ENCODE data around the gene TLK2.
"Not testable (repeated sequence)": the region's sequence is repeated elsewhere in the genome, so short reads cannot be mapped to it uniquely, and the experiment has no call there.

The TLK2 gene

DNA sequence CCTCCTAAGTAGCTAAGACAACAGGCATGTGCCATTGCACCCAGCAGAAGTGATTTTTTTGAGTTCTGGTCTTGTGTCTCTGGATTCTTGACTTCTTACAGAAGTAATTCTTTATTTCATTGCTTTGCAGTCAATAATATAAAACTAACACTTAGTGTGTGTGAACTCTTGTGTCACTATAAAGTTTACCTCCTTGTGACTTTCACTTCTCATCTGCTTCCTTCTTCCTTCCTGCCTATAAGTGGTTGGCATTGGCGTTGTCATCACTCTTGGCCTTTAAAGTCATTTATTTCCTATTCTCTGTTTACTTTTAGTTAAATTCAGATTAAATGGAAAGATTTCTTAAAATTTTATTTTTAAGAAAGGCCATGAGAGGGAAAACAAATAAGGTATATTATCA is 12.4 kb downstream of the TLK2 start:
- not testable (repeated sequence) for DNase-seq (ENCODE audit: low spot score)

DNA sequence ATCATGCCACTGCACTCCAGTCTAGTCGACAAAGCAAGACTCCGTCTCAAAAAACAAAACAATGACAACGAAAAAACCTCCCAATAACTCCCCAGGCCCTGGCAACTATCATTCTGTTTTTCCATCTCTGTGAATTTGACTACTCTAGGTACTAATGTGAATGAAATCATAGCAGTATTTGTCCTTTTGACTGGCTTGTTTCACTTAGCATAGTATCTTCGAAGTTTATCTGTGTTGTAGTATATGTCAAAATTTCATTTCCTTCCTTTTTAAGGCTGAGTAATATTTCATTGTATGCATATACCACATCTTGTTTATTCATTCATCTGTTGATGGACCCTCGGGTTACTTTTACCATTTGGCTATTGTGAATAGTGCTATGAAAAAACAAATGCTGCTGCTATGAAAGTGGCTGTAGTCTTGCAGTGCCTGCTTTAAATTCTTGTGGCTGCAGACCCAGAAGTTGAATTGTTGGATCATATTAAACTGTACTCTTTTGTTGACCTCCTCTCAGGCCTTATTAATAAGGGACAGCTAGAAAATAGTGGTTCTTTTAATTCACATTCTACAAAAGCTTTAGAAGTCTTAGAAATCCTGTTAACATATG is 14.5 kb downstream of the TLK2 start:
- DNase-seq (ENCODE audit: low spot score): not testable (repeated sequence)

DNA sequence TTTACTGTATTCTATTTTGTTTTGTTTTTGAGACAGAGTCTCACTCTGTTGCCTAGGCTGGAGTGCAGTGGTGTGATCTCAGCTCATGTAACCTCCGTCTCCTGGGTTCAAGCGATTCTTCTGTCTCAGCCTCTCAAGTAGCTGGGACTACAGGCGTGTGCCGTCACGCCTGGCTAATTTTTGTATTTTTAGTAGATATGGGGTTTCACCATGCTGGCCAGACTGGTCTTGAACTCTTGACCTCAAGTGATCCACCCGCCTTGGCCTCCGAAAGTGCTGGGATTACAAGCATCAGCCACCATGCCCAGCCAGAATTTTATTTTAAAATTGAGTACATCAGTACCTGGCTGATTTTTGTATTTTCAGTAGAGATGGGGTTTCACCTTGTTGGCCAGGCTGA is 15.4 kb downstream of the TLK2 start:
- not testable (repeated sequence) for DNase-seq (ENCODE audit: low spot score)

DNA sequence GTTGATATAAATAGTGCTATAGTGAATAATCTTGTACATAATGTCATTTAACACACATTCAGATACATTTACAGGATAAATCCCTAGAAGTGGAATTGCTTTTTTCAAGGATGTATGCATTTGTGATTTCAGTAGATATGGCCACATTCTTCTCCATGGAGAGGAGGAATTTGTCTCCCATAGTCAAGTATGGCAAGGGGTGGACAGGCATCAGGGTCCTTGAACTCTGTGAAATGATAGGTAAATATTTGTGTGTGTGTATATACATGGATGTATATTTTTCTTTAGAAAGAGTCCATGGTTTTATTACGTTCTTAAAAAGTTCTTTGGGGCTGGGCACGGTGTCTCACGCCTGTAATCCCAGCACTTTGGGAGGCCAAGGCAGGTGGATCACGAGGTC is 17.7 kb downstream of the TLK2 start:
- DNase-seq (ENCODE audit: low spot score): not testable (repeated sequence)

DNA sequence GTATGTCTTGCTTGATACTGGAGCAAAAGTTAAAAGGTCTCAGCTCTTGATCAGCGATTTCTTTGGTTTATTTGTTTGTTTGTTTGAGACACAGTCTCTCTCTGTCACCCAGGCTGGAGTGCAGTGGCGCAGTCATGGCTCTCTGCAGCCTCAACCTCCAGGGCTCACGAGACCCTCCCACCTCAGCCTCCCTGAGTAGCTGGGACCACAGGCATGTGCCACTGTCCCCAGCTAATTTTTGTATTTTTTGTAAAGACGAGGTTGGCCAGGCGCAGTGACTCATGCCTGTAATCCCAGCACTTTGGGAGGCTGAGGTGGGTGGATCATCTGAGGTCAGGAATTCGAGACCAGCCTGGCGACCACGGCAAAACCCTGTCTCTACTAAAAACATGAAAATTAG is 20.2 kb downstream of the TLK2 start:
- DNase-seq (ENCODE audit: low spot score): not testable (repeated sequence)

DNA sequence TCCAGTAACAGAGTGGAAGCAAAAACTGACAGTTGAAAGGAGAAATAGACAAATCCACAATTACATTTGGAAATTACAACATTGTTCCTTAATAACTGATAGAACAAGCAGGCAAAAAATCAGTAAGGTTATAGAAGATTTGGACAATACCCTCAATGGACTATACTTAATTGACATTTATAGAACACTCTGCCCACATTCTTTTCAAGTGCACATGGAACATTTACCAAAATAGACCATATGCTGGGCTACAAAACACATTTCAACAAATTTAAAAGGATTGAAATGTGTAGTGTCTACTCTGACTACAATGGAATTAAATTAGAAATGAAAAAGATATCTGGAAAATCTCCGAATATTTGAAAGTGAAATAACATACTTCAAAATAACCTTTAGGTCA is 21.8 kb downstream of the TLK2 start:
- DNase-seq (ENCODE audit: low spot score): not testable (repeated sequence)

DNA sequence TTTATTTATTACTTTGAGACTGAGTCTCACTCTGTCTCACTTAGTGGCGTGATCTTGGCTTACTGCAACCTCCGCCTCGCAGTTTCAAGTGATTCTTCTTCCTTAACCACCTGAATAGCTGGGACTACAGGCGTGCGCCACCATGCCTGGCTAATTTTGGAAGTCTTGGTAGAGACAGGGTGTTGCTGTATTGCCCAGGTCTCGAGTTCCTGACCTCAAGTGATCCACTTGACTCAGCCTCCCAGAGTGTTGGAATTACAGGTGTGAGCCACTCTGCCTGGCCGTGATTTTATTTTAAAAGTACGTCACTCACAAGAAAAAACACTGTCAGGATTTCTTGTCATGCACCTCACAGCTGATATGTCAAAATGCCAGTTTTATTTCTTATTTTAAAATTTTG is 26.2 kb downstream of the TLK2 start:
- DNase-seq (ENCODE audit: low spot score): not testable (repeated sequence)

DNA sequence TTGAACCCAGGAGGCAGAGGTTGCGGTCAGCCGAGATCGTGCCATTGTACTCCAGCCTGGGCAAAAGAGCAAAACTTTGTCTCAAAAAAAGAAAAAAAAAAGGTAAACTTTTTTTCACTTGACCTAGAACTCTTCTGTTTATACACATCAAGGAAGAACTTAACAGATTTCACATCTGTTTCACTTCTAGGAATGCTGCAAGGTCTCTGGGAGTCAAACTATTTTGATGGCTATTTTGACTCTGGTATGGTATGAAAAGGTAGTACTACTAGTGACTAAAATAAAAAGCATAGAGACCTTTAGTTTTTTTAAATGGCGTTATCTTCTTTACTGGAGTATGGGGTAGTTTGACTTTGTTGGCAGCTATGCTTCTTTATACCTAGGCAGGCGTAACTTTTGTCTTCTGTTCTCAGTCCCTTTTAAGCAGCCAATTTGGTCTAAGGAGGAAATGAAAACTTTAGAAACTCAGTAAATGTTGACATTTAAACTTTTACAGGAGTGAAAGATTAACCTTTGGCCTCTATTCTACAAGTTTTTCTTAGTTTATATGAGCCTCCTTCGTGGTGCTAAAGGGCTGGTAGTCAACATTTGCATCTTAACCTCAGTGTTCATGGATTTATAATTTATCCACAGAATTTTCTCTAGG is 28.7 kb downstream of the TLK2 start:
- DNase-seq (ENCODE audit: low spot score): not testable (repeated sequence)

DNA sequence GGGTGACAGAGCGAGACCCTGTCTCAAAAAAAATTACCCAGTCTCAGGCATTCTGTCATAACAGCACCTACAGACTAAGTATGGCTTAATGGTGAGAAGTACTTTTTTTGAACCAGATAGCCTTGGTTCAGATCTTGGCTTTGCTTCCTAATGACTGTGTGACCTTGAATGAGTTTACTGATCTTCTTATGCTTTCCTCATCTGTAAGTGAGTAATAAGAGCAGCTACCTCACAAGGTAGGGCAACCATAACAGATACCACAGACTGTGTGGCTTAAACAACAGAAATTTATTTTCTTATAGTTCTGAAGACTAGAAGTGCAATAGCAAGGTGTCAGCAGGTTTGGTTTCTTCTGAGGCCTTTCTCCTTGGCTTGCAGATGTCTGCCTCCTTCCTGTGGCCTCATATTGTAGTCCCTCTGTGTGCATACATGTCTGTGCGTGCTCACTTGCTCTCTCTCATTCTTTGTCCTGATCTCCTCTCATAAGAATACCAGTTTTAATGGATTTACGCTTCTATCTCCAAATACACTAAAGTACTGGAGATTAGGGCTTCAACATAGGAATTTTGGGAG is 31.7 kb downstream of the TLK2 start:
- DNase-seq (ENCODE audit: low spot score): not testable (repeated sequence)

DNA sequence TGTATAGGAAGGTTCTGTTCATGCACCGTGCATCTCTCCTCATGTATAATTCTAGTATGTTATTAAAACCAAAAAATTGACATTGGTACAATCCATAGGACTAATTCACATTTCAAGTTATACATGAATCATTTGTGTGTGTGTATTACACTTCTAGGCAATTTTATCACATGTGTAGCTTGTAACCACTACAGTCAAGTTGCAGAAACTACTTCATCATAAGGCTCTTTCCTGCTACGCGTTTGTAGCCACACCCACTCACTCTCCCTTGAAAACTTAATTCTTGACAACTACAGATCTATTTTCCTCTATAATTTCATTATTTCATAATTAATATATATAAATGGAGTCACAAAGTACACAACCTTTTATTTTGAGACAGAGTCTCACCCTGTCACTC is 32.4 kb downstream of the TLK2 start:
- not testable (repeated sequence) for DNase-seq (ENCODE audit: low spot score)

DNA sequence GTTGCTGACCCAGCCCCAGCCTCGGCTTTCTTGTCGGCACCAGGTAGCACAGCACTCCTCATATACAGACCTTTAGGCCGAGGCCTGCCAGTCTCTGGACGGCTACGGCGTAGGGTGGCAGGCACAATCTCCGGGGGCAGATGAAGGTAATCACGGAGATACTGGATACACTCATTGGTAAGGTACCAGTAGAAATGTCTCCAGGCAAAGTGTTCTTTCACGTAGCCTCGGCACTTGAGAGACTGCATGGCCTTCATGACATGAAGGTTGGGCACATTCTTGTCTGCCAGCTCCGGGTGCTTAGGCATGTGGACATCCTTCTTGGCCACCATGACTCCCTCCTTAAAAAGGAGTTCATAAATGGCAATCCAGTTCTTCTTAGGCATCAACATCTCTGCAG is 37.8 kb downstream of the TLK2 start:
- not testable (repeated sequence) for DNase-seq (ENCODE audit: low spot score)

DNA sequence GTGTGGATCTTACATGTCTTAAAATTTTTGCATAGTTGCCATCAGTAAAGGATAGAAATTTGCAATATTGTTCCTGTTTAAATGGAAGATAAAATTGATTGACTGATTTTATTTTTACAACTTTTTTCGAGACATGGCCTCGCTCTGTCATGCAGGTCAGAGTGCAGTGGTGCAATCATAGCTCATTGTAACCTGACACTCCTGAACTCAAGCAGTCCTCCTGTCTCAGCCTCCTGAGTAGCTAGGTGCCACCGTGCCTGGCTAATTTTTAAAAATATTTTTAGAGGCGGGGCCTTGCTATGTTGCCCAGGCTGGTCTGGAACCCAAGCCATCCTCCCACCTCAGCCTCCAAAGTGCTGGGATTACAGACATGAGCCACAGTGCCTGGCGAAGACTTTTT is 42.7 kb downstream of the TLK2 start:
- not testable (repeated sequence) for DNase-seq (ENCODE audit: low spot score)

DNA sequence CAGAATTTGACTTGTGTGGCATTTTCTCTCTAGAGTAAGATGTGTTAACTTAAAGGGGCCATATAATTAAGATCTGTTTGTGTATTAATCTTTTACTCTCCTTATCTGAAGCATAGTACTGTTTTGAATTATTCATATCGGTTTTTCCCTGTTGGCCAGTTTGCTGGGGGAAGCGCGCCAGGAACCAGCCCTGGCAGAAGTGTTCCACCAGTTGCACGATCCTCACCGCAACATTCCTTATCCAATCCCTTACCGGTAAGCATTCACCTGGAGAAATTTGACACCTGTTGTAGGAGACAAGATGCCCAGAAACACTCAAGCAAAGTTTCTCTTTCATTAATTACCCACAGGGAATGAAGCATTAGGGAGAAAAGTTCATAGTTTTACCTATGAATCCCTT is 45.5 kb downstream of the TLK2 start:
- DNase-seq (ENCODE audit: low spot score): not testable (repeated sequence)

DNA sequence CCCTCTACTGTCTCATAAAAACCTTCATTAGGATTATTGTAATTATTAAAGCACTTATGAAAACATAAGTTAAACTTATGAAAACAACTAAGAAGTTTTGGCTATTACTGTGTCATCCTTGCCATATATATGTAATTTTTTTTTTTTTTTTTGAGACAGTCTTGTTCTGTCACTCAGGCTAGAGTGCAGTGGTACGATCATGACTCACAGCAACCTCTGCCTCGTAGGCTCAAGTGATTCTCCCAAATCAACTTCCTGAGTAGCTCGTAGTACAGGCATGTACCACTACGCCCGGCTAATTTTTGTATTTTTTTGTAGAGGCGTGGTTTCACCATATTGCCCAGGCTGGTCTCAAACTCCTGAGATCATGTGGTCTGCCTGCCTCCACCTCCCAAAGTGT is 46.7 kb downstream of the TLK2 start:
- peak; percentile 27 for DNase-seq (ENCODE audit: low spot score)

DNA sequence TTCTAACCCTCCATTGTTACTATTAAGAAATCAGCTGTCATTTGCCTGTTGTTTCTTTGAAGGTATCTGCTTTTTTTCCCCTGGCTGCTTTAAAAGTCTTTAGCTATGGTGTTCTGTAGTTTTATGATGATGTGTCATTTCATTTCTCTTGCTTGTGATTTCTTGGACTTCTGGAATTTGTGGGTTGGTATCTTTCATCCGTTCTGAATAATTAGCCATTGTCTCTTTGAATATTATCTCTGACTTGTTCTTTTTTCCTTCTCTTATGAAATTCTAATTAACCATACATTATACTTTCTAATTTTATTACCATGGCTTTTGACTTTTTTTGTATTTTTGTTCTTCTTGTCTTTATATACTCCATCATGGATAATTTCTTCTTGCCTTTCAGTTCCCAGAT is 52.3 kb downstream of the TLK2 start:
- not testable (repeated sequence) for DNase-seq (ENCODE audit: low spot score)

DNA sequence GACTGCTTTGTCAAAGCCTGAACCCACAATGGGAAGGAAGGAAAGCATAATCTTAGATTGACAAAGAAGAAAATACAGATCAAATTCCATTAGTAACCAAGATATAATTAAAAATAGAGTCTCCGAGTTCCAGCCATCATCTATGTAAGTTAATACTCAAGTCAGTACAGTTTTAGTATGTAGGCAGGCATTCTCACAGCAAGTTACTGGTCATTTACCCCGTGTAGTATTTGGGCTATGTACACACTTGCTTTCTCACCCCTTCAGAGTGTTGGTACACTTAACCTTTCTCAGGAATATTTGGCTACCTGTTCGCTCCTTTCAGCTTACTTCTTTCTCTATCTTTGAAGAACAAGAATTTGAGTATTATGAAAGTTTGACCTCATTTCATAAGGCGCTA is 57.9 kb downstream of the TLK2 start:
- DNase-seq (ENCODE audit: low spot score): not testable (repeated sequence)

DNA sequence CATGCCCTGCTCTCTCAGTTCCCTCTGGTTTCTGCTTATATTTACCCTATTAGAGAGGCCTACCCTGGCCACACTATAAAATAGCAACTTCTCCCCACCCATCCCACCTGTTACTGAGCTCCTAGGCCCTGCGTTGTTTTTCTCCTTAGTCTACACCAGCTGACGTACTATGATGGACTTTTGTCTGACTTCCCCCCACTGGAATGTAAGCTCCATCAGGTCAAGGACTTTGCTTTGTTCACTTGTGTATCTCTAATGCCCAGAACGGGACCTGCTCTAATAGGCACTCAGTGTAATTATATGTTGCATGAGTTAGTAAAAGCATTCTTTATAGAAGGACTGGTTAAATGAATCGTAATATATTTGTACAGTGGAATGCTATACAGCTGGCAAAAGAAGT is 62.4 kb downstream of the TLK2 start:
- not testable (repeated sequence) for DNase-seq (ENCODE audit: low spot score)

DNA sequence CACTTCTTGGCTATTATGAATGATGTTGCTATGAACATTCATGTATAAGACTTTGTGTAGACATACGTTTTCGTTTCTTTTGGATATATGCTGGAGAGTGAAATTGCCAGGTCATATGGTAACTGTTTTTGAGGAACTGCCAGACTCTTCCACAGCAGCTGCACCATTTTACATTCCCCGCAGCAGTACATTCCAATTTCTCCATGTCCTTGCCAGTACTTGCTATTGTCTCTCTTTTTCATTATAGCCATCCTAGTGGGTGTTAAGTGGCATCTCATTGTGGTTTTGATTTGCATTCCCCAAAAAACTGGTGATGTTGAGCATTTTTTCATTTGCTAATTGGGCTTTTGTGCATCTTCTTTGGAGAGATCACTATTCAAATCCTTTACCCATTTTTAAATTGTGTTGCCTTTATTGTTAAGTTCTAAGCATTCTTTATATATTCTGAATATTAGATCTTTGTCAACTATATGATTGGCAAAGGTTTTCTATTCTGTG is 64.7 kb downstream of the TLK2 start:
- DNase-seq (ENCODE audit: low spot score): not testable (repeated sequence)

DNA sequence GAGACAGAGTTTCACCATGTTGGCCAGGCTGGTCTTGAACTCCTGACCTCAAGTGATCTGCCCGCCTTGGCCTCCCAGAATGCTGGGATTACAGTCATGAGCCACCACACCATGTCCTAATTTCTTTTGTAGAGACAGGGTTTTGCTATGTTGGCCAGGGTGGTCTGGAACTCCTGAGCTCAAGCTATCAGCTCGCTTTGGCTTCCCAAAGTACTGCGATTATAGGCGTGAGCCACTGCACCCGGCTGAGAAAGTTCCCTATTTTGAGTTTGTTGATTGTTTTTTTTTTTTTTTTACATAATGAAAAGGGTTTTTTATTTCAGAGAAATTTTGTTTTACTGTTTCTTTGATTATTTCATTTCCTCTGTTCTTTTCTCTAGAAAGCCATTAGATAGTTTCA is 67.4 kb downstream of the TLK2 start:
- DNase-seq (ENCODE audit: low spot score): not testable (repeated sequence)

DNA sequence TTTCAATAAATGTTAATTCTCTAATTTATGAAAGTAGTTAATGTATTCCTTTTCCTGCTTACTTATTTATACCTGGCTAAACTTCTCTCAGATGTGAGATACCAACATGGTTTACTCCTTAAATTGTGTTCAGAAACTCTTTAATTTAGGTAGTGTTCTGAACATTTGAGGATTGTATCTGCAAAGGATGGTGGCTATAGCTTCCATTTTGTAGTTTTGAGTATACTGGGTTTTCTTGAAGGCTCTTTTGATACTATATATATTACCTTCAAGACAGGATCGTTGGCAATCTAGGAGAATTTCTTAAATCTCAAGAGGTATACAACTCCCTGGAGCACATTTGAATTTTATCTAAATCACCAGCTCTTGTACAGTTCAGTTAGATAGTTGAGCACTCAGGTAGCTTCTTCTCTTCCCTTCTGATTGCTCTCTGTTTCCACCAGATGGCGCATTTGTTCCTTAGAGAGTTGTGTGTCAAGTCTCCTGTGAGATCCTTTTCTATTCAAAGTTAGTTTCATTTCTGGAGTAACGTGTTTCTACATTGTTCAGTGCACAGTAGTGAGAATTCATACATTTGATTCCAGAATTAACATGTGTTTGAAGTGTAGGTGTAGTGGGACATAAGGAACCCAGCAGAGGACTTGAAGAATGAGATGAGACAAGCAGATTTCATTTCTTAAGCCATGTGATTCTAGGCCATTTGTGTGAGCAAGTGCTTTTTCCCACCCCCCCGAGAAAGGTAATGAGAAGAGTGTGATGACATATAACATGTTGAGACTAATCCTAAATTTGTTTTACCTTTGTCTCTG is 74.4 kb downstream of the TLK2 start:
- peak; percentile 62 for DNase-seq (ENCODE audit: low spot score)

DNA sequence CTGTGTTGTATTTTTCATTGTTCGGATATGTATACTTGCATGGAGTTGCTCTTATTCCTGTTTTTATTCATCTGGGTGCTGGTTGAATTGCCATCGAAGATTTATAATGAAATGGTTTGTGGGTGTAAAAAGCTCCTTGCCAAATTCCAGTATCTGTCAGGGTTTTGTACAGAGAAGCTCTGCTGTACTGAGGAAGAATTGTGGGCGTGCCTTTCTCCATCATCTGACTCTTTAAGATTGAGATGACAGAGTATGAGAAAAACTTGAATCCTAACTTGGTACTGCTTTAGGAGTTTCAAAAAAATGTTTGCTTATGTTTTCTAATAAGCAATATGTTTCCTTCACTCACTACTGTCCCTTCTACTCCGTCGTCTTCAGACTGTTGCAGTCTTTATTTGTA is 78.9 kb downstream of the TLK2 start:
- DNase-seq (ENCODE audit: low spot score): not testable (repeated sequence)

DNA sequence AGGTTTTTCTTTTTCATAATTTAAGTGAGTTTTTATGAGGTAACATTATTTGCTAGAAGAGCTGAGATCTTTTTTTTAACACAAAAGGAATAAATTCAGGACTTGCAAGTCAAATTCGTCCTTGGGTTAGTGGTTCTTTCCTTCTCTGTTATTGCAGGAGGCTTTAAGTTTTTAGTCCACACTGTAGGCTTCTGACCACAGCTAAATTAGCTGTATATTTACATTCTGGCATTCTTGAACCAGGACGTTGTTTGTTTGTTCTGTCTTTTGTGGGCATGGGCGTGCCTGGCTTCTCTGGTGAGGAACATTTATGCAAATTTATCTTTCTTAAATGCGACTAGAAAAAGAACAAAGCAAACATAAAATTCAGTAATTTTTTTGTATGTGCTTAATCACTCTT is 80.3 kb downstream of the TLK2 start:
- DNase-seq (ENCODE audit: low spot score): not testable (repeated sequence)

DNA sequence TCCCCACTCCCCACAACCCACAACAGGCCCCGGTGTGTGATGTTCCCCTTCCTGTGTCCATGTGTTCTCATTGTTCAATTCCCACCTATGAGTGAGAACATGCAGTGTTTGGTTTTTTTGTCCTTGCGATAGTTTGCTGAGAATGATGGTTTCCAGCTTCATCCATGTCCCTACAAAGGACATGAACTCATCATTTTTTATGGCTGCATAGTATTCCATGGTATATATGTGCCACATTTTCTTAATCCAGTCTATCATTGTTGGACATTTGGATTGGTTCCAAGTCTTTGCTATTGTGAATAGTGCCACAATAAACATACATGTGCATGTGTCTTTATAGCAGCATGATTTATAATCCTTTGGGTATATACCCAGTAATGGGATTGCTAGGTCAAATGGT is 82.3 kb downstream of the TLK2 start:
- DNase-seq (ENCODE audit: low spot score): not testable (repeated sequence)

Data from RKO (cell line).